HepG2 (cell line): ENCODE measurements around the gene LRP1-AS. TPM values are rescaled to one million over a fixed set of nuclear protein-coding genes. Genes with fewer than 3 reads are reported as not detected.
A peak's percentile ranks its signal among the peaks of the same experiment; 100 is the strongest.

ENCODE experiments used
- AKAP8 ChIP-seq: sonication (generic); formaldehyde crosslinking; IDR thresholded peaks from 2 replicates; pipeline ENCODE4 v1.5.1; 2020; ENCODE audit warnings: mild to moderate bottlenecking, missing genetic modification reagents
- GFI1 ChIP-seq: sonication (generic); formaldehyde crosslinking; IDR thresholded peaks from 2 replicates; pipeline ENCODE4 v1.5.0; 2020; ENCODE audit warnings: missing genetic modification reagents, mild to moderate bottlenecking, borderline replicate concordance
- GLI4 ChIP-seq: sonication (generic); formaldehyde crosslinking; IDR thresholded peaks from 2 replicates; pipeline ENCODE4 v1.5.1; 2020; ENCODE audit warnings: missing genetic modification reagents, mild to moderate bottlenecking, moderate library complexity, borderline replicate concordance
- HNF4G ChIP-seq, 2 experiments: sonication (generic) in 1 of 2; formaldehyde crosslinking in 1 of 2; IDR thresholded peaks; 2 replicates each; pipeline versions ENCODE4 v1.4.0 to v1.6.1; 2011 to 2020; ENCODE audit warnings: borderline replicate concordance in 2 of 2, low read depth in 2 of 2, mild to moderate bottlenecking in 2 of 2, low read length in 1 of 2, missing genetic modification reagents in 1 of 2, moderate library complexity in 1 of 2
- KDM6A ChIP-seq: IDR thresholded peaks from 2 replicates; pipeline ENCODE4 v1.6.1; 2016; ENCODE audit warnings: low read depth
- MAZ ChIP-seq, 2 experiments: sonication (generic) in 1 of 2; formaldehyde crosslinking in 1 of 2; IDR thresholded peaks; 2 replicates each; pipeline versions ENCODE4 v1.5.0 to v1.6.1; 2012 to 2020; ENCODE audit warnings: low read depth in 2 of 2, mild to moderate bottlenecking in 2 of 2, borderline replicate concordance in 1 of 2, improper control_type of control experiment in 1 of 2, low read length in 1 of 2, missing genetic modification reagents in 1 of 2, moderate library complexity in 1 of 2
- RCOR2 ChIP-seq: IDR thresholded peaks from 2 replicates; pipeline ENCODE4 v1.6.1; 2016; ENCODE audit warnings: missing biosample characterization, missing genetic modification reagents
- ZBTB38 ChIP-seq: sonication (generic); formaldehyde crosslinking; IDR thresholded peaks from 2 replicates; pipeline ENCODE4 v1.5.1; 2020; ENCODE audit warnings: mild to moderate bottlenecking, missing genetic modification reagents
- ZBTB7B ChIP-seq: sonication (generic); formaldehyde crosslinking; IDR thresholded peaks from 2 replicates; pipeline ENCODE4 v1.4.0; 2020; ENCODE audit warnings: missing genetic modification reagents
- ZNF33B ChIP-seq: sonication (generic); formaldehyde crosslinking; IDR thresholded peaks from 2 replicates; pipeline ENCODE4 v1.5.1; 2020; ENCODE audit warnings: mild to moderate bottlenecking, missing genetic modification reagents
- ZSCAN29 ChIP-seq: sonication (generic); formaldehyde crosslinking; conservative IDR thresholded peaks from 2 replicates; pipeline ENCODE4 v1.4.0; 2020; ENCODE audit warnings: mild to moderate bottlenecking, missing genetic modification reagents
- polyA plus RNA-seq, 8 experiments: library from polyadenylated mRNA; depleted of rRNA in 3 of 8; stranded (reverse) in 7 of 8; unstranded in 1 of 8; fragments of >200 nt; fragmentation: Illumina TruSeq in 4 of 8; extraction: Trizol in 4 of 8; gene quantifications; 2 replicates each; pipeline versions ENCODE4 v1.2.1 to v1.2.3, GENCODE V29; 2011 to 2016; ENCODE audit warnings: low read depth in 4 of 8, missing spikeins in 1 of 8, mixed read lengths in 1 of 8; ENCODE audit not compliant: insufficient read depth in 1 of 8
- total RNA-seq, 5 experiments: library from RNA; depleted of rRNA; stranded (reverse); fragments of >200 nt; fragmentation: Illumina TruSeq; extraction: Trizol; gene quantifications; 2 replicates each; pipeline ENCODE4 v1.2.3, GENCODE V29; 2016; ENCODE audit warnings: low read depth in 1 of 5
- TF ChIP-seq, protein P1 (sequence below): sonication (generic); formaldehyde crosslinking; IDR thresholded peaks from 2 replicates; pipeline ENCODE4 v1.4.0; 2020; ENCODE audit warnings: mild to moderate bottlenecking, missing genetic modification reagents, borderline replicate concordance
- TF ChIP-seq, protein P2 (sequence below): sonication (generic); formaldehyde crosslinking; IDR thresholded peaks from 2 replicates; pipeline ENCODE4 v1.8.0; 2022; ENCODE audit warnings: missing genetic modification reagents, mild to moderate bottlenecking, borderline replicate concordance
- TF ChIP-seq, protein P3 (sequence below): sonication (generic); formaldehyde crosslinking; IDR thresholded peaks from 2 replicates; pipeline ENCODE4 v1.5.0; 2020; ENCODE audit warnings: mild to moderate bottlenecking, missing genetic modification reagents, borderline replicate concordance

Gene LRP1-AS
- total and polyA plus RNA-seq, 2 of the 13 experiments (the other 11 are each of a cell fraction or from before 2014, with no cell fraction given) = 0.20 TPM; not detected in 1

DNA sequence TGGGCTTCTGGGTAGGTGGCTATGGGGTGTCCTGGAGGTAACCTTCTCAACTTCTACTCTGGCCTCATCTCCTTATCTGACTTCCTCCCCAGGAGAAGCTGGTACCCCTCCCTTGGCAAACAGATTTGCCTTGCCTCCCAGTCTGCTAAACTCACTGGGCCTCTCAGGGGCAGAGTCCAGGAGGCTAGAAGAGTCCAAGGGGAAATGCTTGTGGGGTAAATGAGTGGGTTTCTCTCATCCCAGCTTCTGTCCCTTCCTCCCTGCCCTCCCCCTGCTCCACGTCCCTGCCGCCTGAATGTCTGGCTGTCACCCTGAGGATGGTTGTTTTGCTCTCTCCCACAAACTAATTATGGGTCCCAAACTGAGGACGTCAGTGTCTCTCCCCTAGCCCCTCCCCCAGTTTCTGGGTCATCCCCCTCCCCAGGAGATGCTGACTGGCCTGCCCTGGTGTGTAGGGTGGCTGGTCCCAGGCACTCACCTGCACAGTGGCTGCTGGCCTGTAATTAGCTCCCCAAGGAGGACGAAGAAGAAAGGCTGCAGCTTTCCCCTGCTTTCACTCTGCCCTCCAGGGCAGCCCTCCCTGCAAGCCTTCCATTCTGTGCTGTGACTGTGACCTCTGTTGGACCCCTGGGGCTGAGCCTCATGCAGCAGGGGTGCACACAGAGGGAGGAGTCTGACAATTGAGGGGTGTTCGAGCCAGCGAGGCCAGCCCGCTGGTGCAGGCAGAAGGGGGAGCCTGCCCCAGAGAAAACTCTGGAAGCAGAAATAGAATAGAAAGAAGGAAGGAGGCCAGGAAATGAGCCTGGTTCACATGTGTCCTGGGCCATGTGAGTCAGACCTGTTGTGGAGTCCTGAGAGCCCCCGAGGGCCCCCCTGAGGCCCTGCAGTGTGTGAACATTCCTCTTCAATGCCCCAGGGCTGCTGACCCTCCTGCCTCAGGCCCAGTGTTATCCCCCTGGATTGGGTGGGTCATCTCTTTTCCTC, at the start of gene LRP1-AS (continued):
- TF ChIP-seq, protein P1, sequence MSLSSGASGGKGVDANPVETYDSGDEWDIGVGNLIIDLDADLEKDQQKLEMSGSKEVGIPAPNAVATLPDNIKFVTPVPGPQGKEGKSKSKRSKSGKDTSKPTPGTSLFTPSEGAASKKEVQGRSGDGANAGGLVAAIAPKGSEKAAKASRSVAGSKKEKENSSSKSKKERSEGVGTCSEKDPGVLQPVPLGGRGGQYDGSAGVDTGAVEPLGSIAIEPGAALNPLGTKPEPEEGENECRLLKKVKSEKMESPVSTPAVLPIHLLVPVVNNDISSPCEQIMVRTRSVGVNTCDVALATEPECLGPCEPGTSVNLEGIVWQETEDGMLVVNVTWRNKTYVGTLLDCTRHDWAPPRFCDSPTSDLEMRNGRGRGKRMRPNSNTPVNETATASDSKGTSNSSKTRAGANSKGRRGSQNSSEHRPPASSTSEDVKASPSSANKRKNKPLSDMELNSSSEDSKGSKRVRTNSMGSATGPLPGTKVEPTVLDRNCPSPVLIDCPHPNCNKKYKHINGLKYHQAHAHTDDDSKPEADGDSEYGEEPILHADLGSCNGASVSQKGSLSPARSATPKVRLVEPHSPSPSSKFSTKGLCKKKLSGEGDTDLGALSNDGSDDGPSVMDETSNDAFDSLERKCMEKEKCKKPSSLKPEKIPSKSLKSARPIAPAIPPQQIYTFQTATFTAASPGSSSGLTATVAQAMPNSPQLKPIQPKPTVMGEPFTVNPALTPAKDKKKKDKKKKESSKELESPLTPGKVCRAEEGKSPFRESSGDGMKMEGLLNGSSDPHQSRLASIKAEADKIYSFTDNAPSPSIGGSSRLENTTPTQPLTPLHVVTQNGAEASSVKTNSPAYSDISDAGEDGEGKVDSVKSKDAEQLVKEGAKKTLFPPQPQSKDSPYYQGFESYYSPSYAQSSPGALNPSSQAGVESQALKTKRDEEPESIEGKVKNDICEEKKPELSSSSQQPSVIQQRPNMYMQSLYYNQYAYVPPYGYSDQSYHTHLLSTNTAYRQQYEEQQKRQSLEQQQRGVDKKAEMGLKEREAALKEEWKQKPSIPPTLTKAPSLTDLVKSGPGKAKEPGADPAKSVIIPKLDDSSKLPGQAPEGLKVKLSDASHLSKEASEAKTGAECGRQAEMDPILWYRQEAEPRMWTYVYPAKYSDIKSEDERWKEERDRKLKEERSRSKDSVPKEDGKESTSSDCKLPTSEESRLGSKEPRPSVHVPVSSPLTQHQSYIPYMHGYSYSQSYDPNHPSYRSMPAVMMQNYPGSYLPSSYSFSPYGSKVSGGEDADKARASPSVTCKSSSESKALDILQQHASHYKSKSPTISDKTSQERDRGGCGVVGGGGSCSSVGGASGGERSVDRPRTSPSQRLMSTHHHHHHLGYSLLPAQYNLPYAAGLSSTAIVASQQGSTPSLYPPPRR (CRISPR knock-in tag) = peak; percentile 61; the same call in 1 of the 2 replicates
- TF ChIP-seq, protein P2, sequence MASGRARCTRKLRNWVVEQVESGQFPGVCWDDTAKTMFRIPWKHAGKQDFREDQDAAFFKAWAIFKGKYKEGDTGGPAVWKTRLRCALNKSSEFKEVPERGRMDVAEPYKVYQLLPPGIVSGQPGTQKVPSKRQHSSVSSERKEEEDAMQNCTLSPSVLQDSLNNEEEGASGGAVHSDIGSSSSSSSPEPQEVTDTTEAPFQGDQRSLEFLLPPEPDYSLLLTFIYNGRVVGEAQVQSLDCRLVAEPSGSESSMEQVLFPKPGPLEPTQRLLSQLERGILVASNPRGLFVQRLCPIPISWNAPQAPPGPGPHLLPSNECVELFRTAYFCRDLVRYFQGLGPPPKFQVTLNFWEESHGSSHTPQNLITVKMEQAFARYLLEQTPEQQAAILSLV = peak; percentile 34; the same call in 1 of the 2 replicates
- TF ChIP-seq HNF4G (IDR thresholded peaks at IDR 0.05; ENCODE audit: borderline replicate concordance, low read depth, low read length) = peak; percentile 83; the same call in 1 of the 2 replicates
- TF ChIP-seq HNF4G (CRISPR knock-in tag; IDR thresholded peaks at IDR 0.05; ENCODE audit: borderline replicate concordance, low read depth) = peak; percentile 70; the same call in 1 of the 2 replicates
- peak; percentile 91 for TF ChIP-seq KDM6A (CRISPR knock-in tag)
- 0 out of 2 replicates have a peak, but pooled peaks have one; percentile 22 for TF ChIP-seq MAZ (IDR thresholded peaks at IDR 0.05; ENCODE audit: borderline replicate concordance, low read depth, low read length)
- TF ChIP-seq MAZ (CRISPR knock-in tag; IDR thresholded peaks at IDR 0.05; ENCODE audit: low read depth) = no peak
- TF ChIP-seq ZSCAN29 (CRISPR knock-in tag) = no peak
- 0 out of 2 replicates have a peak, but pooled peaks have one; percentile 47 for TF ChIP-seq RCOR2
- TF ChIP-seq AKAP8 (CRISPR knock-in tag) = peak; percentile 42; the same call in 1 of the 2 replicates
- TF ChIP-seq ZBTB38 (CRISPR knock-in tag) = no peak
- no peak for TF ChIP-seq GLI4 (CRISPR knock-in tag)
- TF ChIP-seq ZNF33B (CRISPR knock-in tag) = no peak
- peak; percentile 75 for TF ChIP-seq ZBTB7B
- peak; percentile 75 for TF ChIP-seq GFI1
- TF ChIP-seq, protein P3, sequence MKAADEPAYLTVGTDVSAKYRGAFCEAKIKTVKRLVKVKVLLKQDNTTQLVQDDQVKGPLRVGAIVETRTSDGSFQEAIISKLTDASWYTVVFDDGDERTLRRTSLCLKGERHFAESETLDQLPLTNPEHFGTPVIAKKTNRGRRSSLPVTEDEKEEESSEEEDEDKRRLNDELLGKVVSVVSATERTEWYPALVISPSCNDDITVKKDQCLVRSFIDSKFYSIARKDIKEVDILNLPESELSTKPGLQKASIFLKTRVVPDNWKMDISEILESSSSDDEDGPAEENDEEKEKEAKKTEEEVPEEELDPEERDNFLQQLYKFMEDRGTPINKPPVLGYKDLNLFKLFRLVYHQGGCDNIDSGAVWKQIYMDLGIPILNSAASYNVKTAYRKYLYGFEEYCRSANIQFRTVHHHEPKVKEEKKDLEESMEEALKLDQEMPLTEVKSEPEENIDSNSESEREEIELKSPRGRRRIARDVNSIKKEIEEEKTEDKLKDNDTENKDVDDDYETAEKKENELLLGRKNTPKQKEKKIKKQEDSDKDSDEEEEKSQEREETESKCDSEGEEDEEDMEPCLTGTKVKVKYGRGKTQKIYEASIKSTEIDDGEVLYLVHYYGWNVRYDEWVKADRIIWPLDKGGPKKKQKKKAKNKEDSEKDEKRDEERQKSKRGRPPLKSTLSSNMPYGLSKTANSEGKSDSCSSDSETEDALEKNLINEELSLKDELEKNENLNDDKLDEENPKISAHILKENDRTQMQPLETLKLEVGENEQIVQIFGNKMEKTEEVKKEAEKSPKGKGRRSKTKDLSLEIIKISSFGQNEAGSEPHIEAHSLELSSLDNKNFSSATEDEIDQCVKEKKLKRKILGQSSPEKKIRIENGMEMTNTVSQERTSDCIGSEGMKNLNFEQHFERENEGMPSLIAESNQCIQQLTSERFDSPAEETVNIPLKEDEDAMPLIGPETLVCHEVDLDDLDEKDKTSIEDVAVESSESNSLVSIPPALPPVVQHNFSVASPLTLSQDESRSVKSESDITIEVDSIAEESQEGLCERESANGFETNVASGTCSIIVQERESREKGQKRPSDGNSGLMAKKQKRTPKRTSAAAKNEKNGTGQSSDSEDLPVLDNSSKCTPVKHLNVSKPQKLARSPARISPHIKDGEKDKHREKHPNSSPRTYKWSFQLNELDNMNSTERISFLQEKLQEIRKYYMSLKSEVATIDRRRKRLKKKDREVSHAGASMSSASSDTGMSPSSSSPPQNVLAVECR (CRISPR knock-in tag) = peak; percentile 44; the same call in 1 of the 2 replicates
